Transverse colon (tissue), 3 donors: Measurements from ENCODE around the gene PRR23E.

Source experiments
- CTCF ChIP-seq, 5 experiments: fragments of 200-600 bp in 3 of 5; fragments of 450-650 bp in 2 of 5; sonication (generic) in 3 of 5; IDR thresholded peaks; 1 replicate in 2 of 5; 2 replicates in 3 of 5; pipeline ENCODE4 v1.5.1; 2016 to 2017; ENCODE audit warnings: antibody characterized with exemption in 5 of 5, inconsistent platforms in 3 of 5, mild to moderate bottlenecking in 2 of 5, moderate library complexity in 1 of 5
- POLR2A ChIP-seq: fragments of 450-650 bp; IDR thresholded peaks from one replicate; pipeline ENCODE4 v1.6.1; 2016; ENCODE audit warnings: antibody characterized with exemption, mild to moderate bottlenecking, moderate library complexity

GRCh38 chr3:127226946-127227842 is 34.3 kb downstream of the PRR23E start:
- TF ChIP-seq CTCF (IDR thresholded peaks at IDR 0.05) (no peak), POLR2A (no peak)
